NCI-H2107 treated with DMSO at 0.1 percent for 48 hours (cell line): ENCODE data around the gene PLCB1.
"Not testable (repeated sequence)": the region's sequence is repeated elsewhere in the genome, so short reads cannot be mapped to it uniquely, and the experiment has no call there.

Experiments used
- DNase-seq: peaks from one replicate; lab custom pipeline; 2025; ENCODE audit not compliant: unreplicated experiment; lab: John Stamatoyannopoulos, UW

PLCB1 gene

DNA sequence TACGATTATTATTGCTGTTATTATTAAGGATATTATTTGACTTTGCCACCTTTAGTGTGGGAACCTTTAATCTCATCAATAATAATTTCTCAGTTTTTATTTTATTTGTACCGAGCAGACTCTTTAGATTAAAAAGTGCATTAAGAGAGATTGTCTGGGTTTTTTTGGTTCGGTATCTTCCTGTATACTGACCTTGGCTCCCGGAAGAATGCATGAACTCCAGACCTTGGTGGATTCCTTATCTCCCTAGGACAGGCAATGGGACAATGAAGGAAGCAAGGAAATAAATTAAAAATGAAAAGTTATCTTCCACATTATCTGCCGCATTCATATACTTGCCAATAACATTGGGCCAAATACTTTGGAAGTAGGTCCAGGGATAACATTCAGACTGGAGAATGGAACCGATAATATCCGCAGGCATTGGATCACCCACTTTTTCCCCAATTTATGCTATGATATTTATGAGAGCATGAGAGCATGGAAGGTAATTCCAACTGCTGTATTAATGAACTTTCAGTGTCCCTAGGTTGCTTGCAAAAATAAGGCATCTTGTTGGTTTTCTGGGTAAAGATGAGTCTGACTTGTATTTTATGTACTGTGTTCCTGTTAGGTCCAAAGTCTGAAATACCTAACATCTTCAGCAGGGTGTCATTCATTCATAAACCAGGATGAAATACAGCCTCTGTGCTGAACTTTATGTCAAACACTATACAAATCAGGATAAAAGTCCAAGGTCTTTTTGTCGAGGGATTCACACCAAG lies 232.1 kb downstream of the PLCB1 start:
- no peak for DNase-seq

DNA sequence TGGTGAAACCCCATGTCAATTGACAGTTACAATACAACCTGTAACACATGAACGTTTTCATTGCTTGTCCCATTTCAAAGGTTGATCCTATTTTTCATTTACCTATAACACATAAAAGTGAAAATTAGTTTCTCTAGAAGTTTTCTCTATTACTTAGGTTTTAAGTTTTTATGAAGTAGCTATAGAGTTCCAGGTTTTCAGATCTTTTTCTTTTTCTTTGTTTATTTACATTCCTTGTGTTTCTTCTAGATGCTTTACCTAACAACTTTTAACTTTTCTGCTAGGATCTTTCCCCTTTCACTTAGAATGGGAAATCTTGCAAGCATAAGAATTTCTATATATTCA lies 232.6 kb downstream of the PLCB1 start:
- no peak for DNase-seq

DNA sequence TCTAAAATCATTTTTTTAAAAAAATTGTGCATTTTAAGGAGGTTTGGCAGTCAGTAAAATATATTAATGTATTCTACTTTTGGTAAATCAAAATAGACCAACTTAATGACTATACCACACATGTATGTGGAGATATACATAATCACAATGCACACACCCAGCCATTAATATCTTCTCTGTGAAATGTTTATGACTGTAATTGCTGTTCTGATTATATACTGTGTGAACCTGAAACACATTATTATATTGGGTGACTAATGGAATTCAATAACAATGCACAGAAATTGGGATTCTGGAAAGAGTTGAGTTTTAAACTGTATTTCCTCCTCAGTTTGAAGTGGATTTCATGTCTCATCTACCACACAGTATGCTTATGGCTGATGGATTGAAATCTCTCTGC lies 233.6 kb downstream of the PLCB1 start:
- no peak for DNase-seq

DNA sequence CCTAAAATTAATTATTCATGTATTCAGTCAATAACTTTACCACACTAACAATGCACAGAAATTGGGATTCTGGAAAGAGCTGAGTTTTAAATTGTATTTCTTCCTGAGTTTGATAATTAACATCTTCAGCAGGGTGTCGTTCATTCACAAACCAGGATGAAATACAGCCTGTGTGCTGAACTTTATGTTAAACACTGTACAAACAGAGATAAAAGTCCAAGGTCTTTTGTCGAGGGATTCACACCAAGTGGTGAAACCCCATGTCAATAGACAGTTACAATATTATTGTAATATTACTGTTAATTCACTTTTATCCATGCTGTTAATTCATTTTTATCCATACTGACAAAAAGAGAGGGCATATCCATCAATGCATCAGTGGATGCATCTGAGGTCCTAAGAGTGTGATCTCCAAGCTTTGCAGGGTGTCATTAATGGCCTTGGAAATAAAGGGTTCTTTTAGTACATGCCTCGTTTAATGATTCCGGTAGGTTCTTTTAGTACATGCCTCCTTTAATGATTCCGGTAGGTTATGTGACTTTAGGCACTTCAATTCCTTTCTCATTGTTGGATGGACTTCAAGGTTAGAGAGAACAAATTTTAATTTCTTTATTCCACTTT lies 234.3 kb downstream of the PLCB1 start:
- no peak for DNase-seq

DNA sequence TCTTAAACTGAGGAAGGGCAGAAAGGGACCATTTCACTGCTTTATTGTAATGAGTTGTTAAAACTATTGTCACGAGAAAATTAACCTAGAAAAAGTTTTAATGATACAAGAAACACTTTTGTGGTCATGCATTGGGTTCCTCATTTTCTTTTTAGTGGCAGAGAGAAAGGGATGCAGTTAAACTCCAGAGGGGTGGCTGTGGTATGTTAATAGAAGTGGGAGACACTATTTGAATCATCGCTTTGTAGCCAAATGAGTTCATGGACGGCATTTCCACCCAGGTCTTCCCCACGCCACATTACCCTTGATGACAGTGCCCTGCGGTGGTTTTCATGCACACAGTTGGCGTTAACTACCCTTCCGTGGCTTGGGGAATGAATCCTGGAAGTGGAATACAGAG lies 235.6 kb downstream of the PLCB1 start:
- DNase-seq: no peak

DNA sequence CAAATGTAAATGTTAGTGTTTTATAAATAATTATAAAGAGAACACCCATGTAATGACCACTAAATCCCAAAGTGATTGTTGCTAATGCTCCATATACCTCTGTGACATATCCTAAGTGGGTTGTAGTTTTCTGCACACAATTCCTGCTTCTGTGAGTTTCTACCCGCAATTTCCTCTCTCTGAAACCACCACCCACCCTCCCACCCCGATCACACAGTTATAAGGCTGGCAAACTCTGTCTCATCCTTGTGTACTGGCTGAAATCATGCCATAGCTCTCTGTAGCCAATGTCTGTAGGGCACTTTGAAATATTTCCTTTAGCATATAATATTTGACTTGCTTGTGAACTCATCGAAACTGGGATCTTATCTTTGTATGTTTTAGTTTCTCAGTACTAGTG lies 236.6 kb downstream of the PLCB1 start:
- no peak for DNase-seq

DNA sequence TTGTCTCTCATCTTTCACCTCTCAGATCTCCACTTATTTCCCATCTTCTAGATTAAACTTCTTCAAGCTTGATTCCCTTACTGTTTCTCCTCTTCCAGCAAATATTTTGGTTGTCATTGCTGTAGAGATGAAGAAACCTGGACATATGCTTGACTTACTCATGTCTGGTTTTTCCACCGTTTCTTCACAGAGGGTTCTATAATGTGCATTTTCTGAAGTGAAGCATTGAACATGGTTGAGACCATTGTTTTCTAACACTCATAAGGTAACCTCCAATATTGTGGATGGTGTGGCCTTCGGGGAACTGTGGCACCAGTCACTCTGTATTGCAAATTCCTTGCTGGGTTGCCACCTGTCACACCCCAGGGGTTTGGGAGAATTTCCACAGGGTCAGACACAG lies 237.2 kb downstream of the PLCB1 start:
- no peak for DNase-seq

DNA sequence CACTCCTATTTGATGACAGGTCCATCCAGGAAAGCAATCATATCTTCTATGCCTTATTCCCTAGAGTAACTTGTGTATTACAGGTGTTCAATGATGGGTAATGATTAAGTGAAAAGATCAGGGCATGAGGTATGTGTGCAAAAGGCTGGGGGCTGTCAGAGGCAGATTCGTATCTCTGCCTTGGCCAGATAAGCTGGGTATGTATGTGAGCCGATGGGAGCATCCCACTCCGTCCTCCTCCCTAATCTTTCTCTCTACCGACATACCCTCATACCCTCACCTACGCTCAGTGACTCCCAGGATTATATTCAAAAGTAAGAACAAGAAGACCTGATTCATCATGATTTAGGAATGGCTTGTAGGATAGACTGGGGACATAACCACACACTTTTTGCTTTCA lies 238.7 kb downstream of the PLCB1 start:
- DNase-seq: no peak

DNA sequence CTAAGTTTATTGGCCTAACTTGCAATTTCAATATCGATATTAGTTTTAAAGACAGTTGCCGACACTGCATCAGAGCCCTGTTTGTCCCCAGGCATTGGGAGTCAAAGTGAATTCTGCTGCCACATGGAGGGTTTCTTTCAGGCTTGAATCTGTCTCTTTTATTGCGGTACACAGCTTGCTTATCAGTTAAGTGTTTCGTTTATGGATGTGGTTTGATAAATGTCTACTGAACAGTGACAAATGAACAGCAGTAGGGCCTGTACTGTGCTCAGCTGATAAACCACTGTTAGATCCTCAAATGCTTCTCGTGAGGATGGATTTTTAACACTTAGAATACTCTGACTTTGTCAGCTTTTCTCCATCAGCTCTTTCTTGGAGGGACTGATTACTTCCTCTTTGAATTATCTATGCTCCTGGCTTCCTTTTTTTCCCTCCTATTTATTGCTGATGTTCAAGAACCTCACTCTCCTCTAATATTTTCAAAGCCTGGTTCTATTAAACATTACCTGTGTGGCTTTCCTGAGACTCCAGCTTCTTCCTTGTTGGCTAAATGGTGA lies 240.8 kb downstream of the PLCB1 start:
- peak; percentile 1 for DNase-seq

DNA sequence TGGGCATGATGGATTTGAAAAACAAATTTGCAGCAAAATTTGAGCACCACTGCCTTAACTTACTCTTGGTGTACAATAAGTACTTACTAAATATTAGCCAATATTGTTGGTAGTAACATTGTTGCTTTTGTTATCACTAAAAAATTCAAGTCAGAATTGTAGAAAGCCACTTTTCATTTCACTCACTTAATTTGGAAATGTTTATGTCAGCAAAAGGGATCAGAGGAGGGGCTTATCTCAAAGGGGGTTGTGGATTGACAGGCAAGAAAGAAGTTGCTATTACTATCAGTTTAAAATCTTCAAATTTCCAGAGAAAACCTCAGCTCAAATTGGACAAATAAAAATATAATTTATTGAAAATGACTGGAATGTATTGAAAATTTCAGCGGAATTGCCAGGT lies 241.5 kb downstream of the PLCB1 start:
- DNase-seq: no peak

DNA sequence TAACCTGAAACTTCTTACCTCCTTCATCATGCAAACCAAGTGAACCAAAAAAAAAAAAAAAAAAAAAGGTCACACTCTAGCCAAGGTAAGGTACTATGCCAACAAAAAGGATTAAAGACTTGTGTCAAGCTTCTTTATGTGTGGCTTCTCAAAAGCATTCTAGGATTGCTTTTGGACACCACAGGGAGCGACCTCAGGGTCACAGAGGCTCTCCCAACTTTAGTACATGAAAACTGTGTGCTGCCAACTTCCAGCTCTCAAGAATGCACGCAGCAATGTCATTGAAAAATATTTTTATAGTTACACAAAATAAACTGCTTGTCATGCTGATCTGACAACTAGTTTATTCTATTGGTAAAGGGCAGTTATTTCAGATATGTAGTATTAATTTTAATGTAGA lies 243.8 kb downstream of the PLCB1 start:
- DNase-seq: no peak

DNA sequence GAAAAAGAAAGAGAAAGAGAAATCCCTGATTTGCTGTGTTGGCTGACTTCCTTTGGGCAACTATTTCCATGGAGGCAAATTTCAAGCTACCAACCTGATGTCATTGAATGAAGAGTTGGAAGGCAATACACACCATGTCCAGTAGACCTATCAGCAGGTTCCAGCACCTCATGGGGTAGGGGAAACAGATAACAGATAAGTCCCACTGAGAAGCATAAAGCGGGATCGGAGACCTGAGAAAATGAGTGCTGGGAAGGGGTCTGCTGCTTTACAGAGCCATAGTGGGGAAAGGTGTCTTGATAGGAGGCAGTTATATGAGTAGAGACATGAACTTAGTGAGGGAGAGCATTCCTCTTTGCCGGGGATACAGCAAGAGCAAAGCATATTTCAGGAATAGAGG lies 244.9 kb downstream of the PLCB1 start:
- no peak for DNase-seq

DNA sequence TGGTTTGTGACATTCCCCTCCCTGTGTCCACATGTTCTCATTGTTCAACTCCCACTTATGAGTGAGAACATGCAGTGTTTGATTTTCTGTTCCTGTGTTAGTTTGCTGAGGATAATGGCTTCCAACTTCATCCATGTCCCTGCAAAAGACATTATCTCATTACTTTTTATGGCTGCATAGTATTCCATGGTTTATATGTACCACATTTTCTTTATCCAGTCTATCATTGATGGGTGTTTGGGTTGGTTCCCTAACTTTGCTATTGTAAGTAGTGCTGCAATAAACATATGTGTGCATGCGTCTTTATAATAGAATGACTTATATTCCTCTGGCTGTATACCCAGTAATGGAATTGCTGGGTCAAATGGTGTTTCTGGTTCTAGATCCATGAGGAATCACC lies 247.1 kb downstream of the PLCB1 start:
- not testable (repeated sequence) for DNase-seq

DNA sequence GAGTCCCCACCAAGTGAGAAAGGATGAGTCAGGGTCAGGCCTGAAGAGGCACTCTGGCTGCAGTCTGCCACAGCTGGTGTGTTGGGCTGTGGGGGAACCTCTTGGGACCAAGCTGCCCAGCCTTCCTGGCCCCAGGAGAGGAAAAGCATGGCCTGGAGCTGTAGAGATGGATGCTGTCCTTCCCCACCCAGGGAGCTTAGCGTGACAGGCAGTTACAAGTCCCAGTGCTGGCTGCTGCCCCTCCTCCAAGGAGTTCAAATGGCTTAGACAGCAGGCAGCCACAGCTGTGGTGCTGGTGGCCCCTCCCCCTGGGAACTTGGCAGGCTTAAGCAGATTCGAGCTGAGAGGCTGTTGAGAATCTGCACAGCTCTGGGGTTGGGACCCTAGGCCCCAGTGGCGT lies 253.2 kb downstream of the PLCB1 start:
- DNase-seq: no peak

DNA sequence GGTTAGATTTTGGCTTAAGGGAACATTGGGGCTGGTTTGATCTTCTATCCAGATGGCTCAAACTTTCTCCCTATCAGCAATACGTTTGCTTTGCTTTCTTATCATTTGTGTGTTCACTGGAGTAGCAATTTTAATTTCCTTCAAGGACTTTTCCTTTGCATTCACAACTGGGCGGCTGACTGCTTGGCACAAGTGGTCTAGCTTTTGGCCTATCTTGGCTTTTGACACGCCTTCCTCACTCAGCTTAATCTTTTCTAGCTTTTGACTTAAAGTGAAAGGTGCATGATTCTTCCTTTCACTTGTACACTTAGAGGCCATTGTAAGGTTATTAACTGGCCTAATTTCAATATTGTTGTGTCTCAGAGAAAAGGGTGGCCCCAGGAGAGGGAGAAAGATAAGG lies 254.9 kb downstream of the PLCB1 start:
- no peak for DNase-seq

DNA sequence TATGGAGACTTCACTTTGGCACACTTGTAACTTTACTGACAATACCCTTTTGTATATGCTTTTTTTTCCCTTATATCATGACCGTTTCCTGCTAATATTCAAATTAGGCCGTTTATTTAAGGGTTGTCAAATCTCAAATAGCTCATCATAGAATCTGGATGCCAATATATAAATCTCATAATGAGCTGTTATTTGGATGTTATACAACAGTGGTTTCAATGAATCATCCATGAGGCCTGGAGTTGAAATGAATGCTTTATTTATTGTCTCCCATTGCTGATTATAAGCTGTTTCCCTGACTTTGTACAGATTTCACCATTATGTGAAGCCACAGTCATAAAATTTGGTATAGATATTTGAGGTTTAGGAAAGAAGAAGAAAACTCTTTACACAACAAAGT lies 256.1 kb downstream of the PLCB1 start:
- DNase-seq: no peak

DNA sequence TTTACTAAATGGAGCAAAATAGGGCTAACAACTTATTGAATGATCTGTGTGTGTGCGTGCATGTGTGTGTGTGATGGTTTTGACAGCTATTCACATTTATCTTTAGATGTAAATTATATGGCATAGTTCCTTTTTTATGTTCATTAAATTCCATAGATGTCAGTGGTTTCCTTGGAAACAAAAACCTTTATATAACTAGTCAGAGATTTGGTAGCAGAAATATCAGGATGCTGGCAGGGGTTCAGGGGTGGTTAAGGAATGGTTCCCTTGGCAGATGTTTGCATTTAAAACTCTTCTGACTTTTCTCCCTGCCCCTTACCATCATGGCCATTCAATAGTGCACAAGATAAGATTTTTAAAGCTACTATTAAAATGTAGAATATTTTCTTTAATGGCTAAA lies 256.6 kb downstream of the PLCB1 start:
- DNase-seq: no peak

DNA sequence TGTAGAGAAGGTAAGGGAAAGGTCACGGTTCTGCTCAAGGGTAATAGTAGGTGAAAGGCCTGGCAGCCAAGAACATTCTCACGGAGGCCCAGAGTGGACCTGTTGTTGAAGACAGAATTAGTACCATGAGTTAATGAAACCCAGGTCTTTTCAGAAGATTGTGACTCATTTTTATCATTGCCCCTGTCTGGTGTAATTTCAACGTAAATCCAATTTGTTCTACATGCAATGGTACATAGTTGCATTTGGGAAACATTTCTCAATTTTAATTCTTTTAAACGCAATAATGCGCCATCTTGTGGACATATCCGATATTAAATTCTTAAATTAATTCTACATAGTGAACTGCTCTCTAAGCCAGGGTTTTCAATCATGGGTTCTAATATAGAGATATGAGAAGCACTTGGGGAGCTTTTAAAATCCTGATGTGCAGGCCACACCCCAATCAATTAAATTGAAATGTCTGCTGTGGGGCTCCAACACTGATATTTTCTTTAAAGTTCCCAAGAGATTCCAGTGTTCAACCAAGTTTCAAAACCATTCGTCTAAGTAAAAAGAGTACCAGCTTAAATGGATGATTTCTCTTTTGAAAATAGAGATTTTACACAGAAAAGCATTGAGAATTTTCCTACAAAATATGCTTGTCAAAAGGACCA lies 257.4 kb downstream of the PLCB1 start:
- DNase-seq: peak; percentile 5

DNA sequence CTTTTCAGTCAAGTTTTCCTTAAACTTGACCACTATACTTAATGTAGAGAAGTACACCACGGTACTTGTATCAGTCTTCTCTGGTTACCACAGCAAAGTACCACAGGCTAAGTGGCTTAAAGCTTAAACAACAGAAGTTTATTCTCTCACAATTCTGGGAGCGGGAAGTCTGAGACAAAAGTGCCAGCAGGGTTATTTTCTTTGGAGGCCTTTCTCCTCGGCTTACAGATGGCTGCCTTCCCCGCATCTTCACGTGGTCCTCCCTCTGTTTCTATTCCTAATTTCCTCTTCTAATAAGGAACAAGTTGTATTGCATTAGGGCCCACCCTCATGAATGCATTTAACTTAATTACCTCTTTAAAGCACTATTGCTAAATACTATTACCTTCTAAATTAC lies 258.0 kb downstream of the PLCB1 start:
- no peak for DNase-seq

DNA sequence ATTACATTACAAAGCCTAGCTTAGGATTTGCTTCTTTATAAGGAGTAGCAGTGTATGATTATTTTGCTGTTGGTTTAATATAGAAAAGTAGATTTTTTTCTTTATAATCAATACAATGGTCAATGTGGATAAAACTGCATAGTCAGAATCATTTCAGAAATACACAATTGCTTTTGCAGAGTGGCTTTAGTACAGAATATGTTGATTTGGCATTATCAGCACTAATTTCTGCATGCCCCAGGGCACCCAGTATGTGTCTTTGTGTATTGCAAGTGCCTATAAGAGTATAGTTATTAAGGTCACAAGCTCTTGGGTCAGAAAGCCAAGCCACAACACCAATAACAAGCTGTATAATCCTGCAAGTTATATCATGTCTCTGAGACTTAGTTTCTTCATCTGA lies 258.4 kb downstream of the PLCB1 start:
- no peak for DNase-seq

DNA sequence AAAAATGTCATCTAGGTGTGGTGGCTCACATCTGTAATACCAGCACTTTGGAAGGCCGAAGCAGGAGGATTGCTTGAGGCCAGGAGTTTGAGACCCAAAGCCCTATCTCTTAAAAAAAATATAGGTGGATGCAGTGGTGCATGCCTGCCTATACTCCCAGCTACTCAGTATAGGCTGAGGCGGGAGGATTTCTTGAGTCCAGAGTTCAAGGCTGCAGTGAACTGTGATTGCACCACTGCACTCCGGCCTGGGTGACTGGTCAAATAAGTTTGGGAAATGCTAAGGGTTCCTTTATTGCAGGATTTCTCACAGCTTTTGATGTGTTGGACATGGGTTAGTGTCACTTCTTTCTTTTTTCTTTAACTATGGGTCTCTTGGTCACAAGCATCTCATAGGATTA lies 261.3 kb downstream of the PLCB1 start:
- DNase-seq: no peak

DNA sequence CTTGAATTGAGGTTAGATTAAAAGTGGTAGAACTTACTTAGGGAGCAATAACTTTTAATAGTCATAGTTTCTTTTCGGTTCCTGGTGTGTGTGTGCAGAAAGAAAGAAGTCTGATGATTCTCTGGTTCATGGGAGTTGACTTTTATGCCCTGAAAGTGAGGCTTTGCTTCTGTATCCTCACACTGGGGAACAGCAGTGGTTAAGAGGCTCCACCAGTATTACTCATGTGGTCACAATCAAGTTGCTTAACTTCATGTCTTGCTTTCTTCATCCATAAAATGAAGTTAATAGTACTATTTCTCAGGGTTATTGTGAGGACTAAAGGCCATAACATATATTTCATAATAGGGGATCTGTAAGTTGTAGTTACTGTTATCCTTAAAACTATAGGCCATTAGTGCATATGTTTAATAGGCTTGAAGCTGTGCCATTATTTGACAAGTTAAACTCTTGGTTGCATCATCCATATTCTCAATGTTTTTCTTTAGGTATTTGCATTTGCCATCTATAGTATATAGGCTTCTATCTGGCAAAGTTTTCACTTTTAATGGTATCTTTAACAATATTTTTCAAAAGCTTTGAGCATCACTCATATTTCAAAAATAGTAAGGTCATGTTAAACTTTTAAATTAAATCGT lies 262.4 kb downstream of the PLCB1 start:
- no peak for DNase-seq
